Chondrocyte (in vitro differentiated cells): ENCODE results near the gene RBM20. TPM values are rescaled to one million over a fixed set of nuclear protein-coding genes. Genes with fewer than 3 reads are reported as not detected.
"Not testable (repeated sequence)": the region's sequence is repeated elsewhere in the genome, so short reads cannot be mapped to it uniquely, and the experiment has no call there.

ENCODE experiments used
- DNase-seq: peaks from one replicate; pipeline ENCODE4 v3.0.0; 2021; ENCODE audit warnings: mixed read lengths, low spot score
- H3K27ac Mint-ChIP-seq: one replicate; pipeline ENCODE4 v1.8.0; 2021; ENCODE audit warnings: mild to moderate bottlenecking, moderate library complexity, mixed read lengths; ENCODE audit not compliant: unreplicated experiment
- H3K27me3 Mint-ChIP-seq: 2 replicates; pipeline ENCODE4 v1.8.0; 2021; ENCODE audit warnings: low read depth, mixed read lengths
- H3K36me3 Mint-ChIP-seq: 2 replicates; pipeline ENCODE4 v1.8.0; 2021; ENCODE audit warnings: low read depth, mixed read lengths
- H3K4me1 Mint-ChIP-seq: 2 replicates; pipeline ENCODE4 v1.8.0; 2021; ENCODE audit warnings: low read depth, mild to moderate bottlenecking, mixed read lengths
- H3K4me3 Mint-ChIP-seq: one replicate; pipeline ENCODE4 v1.8.0; 2021; ENCODE audit warnings: mild to moderate bottlenecking, moderate library complexity, mixed read lengths; ENCODE audit not compliant: unreplicated experiment
- H3K9me3 Mint-ChIP-seq: 2 replicates; pipeline ENCODE4 v1.8.0; 2021; ENCODE audit warnings: low read depth, mixed read lengths
- CTCF ChIP-seq: fragments of 200-600 bp; sonication (generic); IDR thresholded peaks from 2 replicates; pipeline ENCODE4 v1.5.0; 2021; ENCODE audit warnings: antibody characterized with exemption, mild to moderate bottlenecking, moderate library complexity
- total RNA-seq: library from RNA; stranded (reverse); gene quantifications from 3 replicates; pipeline ENCODE4 v1.2.1, GENCODE V29; 2021

Gene RBM20
- total RNA-seq, 1 donor from 2014 or later = 3.6 TPM

GRCh38 chr10:110636572-110636931 is 7.6 kb upstream of the RBM20 start:
- H3K4me3 Mint-ChIP-seq = no peak overlapping the region
- H3K27me3 Mint-ChIP-seq = peaks cover 4% of the 10 kb centered on the region
- DNase-seq = no peak
- no peaks in the 10 kb centered on the region for H3K36me3 Mint-ChIP-seq
- H3K27ac Mint-ChIP-seq = peak overlapping the region; percentile 86
- H3K4me1 Mint-ChIP-seq = peaks cover 33% of the 10 kb centered on the region
- H3K9me3 Mint-ChIP-seq = no peaks in the 10 kb centered on the region
- no peak for TF ChIP-seq CTCF

- no peak for DNase-seq
- H3K4me1 Mint-ChIP-seq = peaks cover 33% of the 10 kb centered on the region
- no peak overlapping the region for H3K4me3 Mint-ChIP-seq
- no peak for TF ChIP-seq CTCF
- H3K27ac Mint-ChIP-seq = peak overlapping the region; percentile 86
- no peaks in the 10 kb centered on the region for H3K36me3 Mint-ChIP-seq
- H3K27me3 Mint-ChIP-seq = peaks cover 6% of the 10 kb centered on the region
- H3K9me3 Mint-ChIP-seq = no peaks in the 10 kb centered on the region
These were observed 7.1 kb upstream of the RBM20 start for GRCh38 chr10:110636932-110637557.

GRCh38 chr10:110637558-110638053 is 6.5 kb upstream of the RBM20 start:
- DNase-seq = no peak
- TF ChIP-seq CTCF = no peak
- Mint-ChIP-seq H3K9me3 (no peaks in the 10 kb centered on the region), H3K4me1 (peaks cover 35% of the 10 kb centered on the region), H3K27ac (peak overlapping the region; percentile 86), H3K27me3 (peaks cover 9% of the 10 kb centered on the region), H3K36me3 (no peaks in the 10 kb centered on the region), H3K4me3 (no peak overlapping the region)

GRCh38 chr10:110638319-110638718 is 5.8 kb upstream of the RBM20 start:
- H3K4me1 Mint-ChIP-seq = peaks cover 42% of the 10 kb centered on the region
- TF ChIP-seq CTCF = no peak
- no peaks in the 10 kb centered on the region for H3K9me3 Mint-ChIP-seq
- H3K27me3 Mint-ChIP-seq = peaks cover 16% of the 10 kb centered on the region
- DNase-seq = no peak
- no peaks in the 10 kb centered on the region for H3K36me3 Mint-ChIP-seq
- no peak overlapping the region for H3K4me3 Mint-ChIP-seq
- H3K27ac Mint-ChIP-seq = peak overlapping the region; percentile 86

- not testable (repeated sequence) for H3K9me3 Mint-ChIP-seq, H3K4me3 Mint-ChIP-seq, H3K36me3 Mint-ChIP-seq, DNase-seq
- Mint-ChIP-seq H3K27me3 (peaks cover 18% of the 10 kb centered on the region), H3K27ac (peak overlapping the region; percentile 49), H3K4me1 (peaks cover 44% of the 10 kb centered on the region)
These were observed 5.1 kb upstream of the RBM20 start for GRCh38 chr10:110639046-110639445.

GRCh38 chr10:110639858-110640257 is 4.3 kb upstream of the RBM20 start:
- Mint-ChIP-seq H3K27me3 (peaks cover 18% of the 10 kb centered on the region), H3K4me1 (peaks cover 44% of the 10 kb centered on the region)
- H3K9me3 Mint-ChIP-seq, H3K27ac Mint-ChIP-seq, H3K4me3 Mint-ChIP-seq, DNase-seq, H3K36me3 Mint-ChIP-seq: not testable (repeated sequence)
